HG02588 (cell line): Measurements from ENCODE around the gene MTHFD1L.

Experiments
- ATAC-seq: cut with Tn5 transposase; IDR thresholded peaks from one replicate; pipeline ENCODE4 v1.9.1; 2021; ENCODE audit warnings: mild to moderate bottlenecking, moderate library complexity; ENCODE audit not compliant: unreplicated experiment

MTHFD1L gene

DNA sequence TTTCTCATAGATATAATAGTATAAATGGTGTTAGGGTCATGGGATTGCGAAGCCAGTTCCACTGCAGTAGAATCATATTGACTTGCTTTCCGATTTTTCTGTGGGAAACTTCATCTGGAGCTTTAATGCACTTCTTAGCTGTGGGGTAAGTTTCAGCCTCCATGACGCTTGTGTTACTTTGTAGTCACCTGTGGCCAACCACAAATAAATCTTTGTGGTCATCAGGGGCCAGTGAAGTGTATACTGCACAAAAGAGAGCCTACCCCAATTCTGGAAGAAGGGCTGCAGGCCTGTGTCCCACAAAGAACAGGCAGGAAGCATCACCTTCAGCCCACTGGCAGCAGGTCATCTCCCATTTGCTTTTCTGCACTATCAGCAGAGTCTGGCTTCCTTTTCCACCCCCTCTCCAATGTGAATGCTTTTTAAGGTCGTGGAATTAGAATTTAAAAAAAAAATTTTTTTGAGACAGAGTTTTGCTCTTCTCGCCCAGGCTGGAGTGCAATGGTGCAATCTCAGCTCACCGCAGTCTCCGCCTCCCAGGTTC is 32.0 kb downstream of the MTHFD1L start:
- ATAC-seq = no peak

DNA sequence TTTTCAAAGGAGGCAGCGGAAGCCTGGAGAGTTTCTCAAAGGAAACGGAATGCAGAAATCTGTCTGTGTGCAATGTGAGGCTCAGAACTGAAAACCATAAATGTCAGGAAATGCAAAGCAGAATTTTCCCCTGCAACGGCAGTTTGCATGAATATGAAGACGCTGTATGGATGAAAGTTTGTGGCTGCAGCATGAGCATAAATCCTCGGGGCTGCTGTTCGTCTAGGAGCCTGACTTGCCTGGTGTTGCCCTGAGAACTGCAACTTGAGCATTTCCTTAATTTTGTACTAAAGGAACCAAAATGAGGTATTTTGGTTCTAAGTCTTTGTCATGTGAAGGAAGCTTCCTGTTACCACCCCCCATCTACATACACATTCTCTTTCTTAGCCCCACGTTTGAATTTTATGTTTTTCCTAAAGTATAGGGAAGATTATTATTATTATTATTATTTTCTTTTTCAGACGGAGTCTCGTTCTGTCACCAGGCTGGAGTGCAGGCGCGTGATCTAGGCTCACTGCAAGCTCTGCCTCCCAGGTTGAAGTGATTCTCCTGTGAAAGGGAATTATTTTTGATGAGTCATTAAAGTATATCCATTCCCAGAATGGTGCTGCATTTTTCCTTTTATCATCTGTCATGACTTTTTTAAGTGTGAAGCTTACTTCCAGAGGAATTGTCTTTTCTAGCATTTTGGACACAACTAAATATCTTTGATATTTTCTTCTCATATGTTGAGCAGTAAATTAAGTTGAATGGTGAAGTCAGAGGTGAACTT is 33.1 kb downstream of the MTHFD1L start:
- ATAC-seq = no peak

DNA sequence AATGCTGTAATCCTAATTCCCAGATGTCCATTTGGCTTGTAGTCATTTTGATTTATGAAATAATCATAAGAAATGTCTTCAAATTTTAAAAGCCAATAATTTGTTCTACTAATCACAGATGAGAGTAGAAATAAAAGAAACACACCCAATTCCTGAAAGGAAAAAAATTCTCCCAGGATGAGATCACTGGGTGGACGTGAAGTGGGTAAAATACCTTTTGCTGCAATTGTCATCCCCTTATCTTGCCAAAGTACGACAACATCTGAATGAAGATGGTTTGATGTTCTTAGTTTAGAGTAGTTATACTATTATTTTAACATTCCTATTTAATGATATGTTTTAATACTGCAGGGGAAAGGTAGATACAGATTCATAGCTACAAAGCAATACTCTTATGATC is 33.7 kb downstream of the MTHFD1L start:
- no peak for ATAC-seq

DNA sequence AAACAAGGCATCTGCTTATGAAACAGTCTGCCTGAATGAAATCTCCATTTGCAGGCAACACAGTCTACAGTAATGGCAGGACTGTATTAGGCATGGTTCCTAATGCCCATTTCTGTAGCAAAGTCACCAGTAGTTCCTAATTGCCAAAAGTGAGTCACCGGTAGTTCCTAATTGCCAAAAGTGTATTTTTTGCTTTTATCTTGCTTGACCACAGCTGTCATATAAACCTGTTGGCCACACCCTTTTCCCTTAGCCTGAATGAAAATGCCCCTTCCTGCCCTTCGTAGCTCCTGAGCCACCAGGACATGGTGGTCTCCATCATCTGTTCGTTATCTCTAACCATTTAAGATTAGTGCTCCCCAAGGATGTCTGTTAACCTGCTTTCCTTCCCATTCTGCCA is 34.5 kb downstream of the MTHFD1L start:
- ATAC-seq = no peak

DNA sequence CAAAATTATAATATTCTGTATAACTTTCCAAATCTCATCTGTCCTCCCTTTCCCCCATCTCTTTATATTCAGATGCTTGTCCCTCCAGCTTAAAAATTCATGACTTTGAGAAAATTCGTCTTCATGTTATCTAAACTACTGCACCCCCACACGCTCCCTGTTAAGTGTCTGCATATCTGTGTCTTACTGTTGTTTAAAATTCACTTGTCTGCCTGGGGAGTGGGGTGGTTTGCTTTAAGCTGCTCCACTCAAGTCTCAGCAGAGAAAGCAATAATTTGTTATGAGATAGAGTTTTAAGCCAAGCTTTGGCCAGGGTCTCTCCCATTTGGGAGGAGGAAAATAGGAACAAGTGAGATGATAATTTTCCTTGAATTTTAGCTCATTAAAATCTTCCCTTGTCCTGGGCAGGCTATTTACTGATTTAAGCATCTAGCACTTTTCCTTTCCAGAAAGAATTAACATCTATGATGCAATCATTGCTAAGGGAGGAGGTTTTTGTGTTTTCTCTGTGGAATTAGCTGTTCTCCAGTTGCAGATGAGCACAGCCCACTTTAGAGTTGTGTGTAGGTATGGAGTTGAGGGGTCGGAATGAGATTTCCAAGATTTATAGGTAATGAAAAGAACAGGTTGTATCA is 36.8 kb downstream of the MTHFD1L start:
- no peak for ATAC-seq

DNA sequence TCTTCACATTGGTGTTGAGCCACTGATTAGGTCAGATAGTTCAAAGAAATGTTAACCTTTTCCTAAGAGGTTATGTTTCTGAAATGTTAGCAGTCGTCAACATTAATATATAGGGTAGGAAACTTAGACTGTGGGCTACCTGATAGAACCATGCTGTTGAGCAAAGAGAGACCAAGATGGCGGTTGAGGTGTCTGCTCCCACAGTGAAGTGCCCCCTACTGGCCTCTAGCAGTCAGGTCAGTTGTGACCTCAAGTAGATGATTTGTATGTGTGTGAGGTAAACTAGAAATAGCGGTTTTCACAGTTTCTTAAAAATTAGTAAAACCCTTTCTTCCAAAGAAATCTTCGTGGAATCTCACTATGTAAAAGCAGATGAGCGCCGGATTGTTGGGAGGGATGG is 40.3 kb downstream of the MTHFD1L start:
- no peak for ATAC-seq

DNA sequence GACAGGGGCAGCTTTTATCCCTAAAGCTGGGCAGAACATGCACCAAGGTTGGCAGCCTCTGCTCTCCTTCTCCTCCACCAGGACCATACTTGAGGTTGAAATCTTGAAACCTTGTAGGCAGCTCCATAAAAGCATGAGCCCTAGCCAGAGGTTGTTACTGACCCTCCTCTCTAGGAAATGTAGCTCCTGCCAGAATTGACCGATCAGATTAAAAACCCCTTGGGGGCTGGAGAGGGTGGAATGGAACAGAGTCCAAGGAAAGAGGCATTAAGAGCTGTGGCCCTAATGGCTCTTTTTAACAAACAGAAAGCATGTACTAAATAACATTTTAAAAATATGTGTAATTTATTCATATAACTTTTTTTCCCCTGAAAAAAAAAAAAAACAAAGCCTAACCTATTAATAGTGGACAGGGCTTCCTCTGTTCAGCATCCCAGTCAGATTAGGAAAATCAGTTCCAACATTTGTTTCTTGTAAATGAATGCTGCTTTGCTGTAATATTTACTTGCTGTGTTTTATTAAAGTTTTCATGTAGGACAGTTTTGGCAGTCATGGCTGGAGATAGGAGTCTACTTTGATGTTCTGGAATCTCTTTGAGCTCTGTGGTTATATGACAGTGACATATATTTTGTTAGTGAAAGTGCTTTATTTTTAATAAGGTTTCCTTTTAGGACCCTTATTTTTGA is 41.3 kb downstream of the MTHFD1L start:
- no peak for ATAC-seq

DNA sequence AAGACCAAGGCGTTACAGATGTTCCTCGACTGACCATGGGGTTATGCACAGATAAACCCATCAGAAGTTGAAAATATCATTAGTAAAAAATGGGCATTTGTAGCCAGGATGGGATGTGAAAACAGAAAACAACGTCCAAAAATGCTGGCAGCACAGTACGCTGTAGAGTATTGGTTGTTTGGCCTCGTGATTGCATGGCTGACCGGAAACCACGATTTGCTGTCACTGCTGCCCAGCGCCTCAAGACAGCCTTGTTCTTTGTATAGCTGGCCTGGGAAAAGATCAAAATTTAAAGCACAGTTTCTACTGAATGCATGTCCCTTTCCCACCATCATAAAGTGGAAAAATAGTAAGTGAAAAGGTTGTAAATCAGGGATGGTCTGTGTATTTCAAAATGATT is 41.9 kb downstream of the MTHFD1L start:
- ATAC-seq = no peak

DNA sequence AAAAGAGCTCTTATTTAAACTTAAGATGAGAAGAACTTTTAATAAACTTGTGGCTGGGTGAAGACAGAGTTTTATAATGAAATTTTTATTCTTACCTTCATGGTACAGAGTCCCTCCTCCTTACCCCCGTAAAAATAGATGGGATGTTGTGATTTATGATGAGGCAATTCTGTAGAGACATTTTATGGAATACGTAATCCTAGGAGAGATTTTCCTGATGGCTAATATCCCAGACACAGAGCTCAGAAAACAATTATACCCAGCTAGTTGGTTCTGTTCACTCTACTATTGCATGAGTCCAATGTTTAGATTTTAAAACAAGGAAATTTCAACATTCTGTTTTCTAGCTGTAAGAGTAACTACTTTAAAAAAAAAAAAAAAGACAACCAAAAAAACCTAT is 43.4 kb downstream of the MTHFD1L start:
- ATAC-seq = no peak

DNA sequence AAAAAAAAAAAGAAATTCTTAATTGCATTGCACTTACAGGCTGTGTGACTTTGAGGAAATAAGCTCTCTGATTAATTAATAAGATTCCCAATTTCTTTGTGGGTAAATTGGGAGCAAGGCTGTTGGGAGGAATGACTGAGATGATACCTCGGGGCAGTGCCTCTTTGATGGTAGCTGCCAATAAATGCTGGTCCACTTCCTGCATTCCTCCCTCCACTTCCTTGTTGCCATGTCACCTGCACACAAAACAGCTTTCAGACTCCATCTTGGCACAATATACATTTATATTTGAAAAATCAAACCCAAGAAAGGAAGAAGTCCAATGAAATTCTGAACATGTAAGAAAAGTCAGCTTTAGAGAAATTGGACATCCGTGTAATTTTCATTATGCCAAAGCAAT is 45.1 kb downstream of the MTHFD1L start:
- ATAC-seq = no peak

DNA sequence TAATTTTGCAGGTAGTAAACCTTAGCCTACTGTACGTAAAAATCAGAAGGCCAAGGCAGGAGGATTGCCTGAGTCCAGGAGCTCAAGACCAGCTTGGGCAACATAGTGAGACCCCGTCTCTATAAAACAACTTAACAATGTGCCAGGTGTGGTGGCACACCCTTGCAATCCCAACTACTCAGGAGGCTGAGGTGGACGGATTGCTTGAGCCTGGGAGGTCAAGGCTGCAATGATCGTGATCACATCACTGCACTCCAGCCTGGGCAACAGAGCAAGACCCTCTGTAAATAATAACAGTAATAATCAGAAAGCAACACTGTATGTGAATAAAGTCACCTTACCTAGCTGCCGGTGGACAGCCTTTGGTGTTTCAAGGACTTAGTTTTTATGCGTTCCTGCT is 48.9 kb downstream of the MTHFD1L start:
- no peak for ATAC-seq

DNA sequence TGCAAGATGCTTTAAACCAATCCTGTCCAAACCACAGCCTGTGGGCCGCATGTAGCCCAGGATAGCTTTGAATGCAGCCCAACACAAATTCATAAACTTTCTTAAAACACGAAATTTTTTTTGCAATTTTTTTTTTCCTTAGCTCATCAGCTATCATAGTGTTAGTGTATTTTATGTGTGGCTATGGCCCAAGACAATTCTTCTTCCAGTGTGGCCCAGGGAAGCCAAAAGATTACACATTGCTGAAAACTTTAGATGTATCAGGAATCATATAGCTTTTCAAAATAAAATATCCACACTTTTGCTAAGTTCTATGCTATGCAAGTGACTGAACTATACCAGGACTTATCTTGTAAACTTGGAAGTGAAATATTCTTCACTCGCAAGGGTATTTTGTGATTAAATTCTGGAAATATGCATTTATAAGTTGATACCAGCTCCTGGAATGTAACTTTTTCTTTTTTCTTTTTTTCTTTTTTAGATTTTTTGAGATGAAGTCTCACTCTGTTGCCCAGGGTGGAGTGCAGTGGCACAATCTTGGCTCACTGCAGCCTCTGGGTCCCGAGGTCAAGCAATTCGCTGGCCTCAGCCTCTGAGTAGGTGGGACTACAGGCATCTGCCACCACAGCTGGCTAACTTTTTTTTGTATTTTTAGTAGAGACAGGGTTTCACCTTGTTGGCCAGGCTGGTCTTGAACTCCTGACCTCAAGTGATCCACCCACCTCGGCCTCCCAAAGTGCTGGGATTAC is 49.8 kb downstream of the MTHFD1L start:
- no peak for ATAC-seq

DNA sequence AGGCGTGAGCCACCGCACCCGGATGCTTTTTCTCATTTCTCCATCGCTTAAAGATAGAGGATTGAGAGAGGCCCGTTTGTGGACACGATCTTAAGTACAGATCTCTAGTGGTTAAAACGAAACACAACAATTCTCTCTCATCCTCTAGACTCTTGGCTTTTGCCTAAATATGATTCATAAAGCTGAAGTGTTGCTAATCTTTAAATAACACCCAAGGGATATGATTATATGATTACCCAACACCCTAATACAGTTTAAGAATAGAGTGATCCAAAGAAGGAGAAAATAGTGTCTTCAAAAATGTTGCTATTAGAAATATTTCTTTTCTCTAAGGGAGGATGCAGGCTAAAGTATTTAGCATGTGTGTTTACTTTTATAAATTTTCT is 50.4 kb downstream of the MTHFD1L start:
- no peak for ATAC-seq

DNA sequence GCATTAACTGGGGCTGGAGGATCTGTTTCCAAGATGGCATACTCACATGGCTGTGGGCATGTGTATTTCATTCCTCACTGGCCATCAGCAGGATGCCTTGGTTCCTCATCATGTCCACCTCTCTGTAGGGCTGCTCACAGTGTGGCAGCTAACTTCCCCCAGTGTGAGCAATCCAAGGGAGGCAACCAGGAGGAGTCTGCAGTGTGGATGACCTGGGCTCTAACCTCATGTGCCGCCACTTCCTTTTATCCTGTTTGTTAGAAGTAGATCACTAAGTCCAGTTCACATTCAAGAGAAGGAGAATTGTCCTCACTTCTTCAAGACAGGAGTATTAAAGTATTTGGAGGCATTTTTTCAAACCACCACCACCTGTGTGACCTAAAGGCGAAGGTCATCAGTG is 54.4 kb downstream of the MTHFD1L start:
- ATAC-seq = no peak

DNA sequence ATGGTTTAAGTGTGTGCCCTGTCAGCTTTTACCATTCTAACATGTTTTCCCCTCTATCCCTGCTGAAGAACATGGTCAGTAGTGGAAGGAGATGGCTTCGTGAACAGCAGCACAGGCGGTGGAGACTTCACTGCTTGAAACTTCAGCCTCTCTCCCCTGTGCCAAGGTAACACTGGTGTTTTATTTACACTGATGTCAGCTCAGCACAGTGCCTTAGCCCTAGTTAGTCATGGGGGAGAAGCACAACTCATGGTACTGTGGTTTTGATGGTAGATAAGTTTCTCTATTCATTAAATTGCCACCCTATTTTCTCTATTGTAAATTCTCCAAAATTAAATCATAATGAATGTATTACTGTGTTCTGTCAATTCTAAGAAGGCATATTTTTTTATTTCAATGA is 56.6 kb downstream of the MTHFD1L start:
- ATAC-seq = no peak

DNA sequence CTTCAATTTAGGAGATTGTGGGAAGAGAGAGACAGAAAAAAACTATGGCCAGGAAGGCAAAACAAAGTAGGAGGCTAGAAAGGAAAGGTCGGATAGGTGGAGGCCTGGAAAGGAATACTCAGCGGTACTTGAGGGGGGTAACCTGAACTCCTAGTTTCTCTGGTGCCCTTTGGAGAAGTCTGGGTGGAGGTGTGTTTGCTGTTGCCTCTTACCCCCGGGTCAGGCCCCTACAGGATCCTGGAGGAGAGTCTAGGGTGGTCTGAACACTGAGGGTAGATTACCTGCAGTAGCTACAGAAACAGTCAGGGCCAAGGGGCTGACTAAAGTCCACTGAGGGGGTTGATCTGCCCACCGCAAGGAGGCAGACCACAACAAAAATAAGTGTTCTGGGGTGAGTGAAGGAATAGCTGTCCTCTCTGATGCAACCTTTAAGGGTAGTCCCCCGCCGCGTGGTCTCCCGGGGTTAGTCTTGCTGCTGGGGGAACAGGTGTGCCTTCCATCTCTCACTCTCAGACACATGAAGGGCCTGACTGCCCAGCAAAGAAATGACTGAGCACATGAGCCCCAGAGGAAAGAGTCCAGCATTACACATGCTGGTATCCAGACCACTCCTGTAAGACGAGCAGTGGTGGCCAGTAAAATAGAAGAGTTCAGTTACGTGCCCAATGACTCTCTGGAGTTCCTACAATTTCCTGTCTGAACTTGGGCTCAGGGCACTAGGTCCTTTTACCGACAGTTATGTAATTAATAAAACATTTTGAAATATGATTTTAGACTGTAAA is 59.5 kb downstream of the MTHFD1L start:
- no peak for ATAC-seq

DNA sequence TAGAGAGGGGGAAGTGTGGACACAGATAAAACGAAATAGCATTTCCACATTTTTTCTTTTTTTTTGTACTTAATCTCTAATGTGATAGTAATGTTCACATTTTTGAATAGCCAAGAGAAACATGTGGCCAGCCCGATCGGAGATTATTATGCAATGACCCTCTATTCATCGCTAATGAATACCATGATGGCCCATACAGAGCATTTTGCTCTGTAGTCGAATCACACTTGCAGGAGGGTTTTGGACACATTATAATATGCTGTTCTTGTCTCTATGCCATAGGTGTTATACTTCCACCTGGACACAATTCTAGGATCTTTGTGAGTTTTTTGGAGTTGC is 60.1 kb downstream of the MTHFD1L start:
- no peak for ATAC-seq

DNA sequence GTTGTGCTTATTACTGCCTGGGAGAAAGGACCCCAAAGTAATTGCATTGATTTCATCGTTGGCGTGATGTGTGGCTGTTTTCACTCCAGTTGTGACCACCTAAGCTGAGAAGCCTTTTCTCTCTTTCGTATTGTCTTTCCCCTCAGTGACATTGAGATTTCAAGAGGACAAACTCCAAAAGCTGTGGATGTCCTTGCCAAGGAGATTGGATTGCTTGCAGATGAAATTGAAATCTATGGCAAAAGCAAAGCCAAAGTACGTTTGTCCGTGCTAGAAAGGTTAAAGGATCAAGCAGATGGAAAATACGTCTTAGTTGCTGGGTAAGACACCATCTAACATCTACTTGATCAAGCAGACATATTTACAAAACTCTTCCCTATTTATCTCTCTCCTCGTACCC is 60.5 kb downstream of the MTHFD1L start:
- ATAC-seq = no peak

DNA sequence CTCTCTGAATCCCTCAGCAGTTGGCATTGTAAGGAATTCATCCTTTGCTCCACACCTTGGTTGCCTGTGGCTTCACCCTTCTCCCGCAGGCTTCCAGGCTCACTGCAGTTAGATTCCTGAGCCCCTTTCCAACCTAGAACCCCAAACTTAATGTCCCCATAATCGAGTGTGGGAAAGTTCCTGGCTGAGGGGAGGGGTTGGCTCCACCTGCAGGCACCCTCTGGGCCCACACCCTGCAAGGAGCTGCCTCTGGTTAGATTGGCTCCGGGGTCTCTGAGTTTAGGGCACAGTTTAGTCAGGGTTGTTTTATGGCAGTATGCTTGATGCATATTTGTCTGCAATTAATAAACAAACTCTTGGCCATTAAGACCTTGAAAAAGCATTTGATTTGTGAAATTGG is 63.4 kb downstream of the MTHFD1L start:
- ATAC-seq = no peak

DNA sequence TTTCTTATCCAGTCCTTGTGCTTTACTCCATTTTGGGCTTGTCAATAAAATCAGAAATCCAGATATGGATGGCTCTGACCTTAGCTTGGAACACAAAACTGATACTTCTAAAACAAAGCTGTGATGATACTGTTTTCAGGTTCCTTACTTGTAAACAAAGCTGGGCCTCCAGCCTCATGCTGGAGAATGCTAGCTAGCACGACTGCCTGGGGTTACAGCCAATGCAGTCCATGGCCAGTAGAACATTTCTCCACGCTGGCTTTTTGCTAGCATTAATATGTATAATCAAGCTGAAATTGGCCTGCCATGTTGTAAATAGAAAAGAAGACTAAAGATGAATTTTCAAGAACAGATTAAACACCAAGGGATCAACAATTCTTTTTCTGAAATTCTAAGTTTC is 63.9 kb downstream of the MTHFD1L start:
- ATAC-seq = no peak

DNA sequence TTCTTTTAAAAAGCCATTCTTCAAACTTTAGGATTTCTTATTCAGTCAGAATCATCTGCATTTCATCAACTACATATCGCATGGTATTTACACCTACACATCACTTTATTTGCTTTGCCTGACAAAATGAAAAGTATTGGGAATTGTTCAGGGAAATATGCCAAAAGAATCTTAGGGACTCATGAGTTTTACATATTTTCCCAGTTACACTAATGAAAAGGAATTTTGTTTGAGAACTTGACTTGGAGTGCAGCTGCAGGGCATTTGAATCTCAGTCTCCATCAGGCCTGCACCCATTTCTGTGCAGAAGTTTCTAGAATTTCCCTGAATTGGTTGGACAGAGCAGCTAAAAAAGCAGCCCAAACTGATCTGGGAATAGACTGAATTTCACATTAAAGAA is 65.3 kb downstream of the MTHFD1L start:
- no peak for ATAC-seq
